Activated T-cell treated with anti-CD3 and anti-CD28 coated beads, Interleukin-2, amount 50 U/mL, for 1 hour (primary cell): ENCODE data around the gene TNRC6B.
"Not testable (repeated sequence)": the region's sequence is repeated elsewhere in the genome, so short reads cannot be mapped to it uniquely, and the experiment has no call there.

Experiments used
- DNase-seq: peaks from one replicate; pipeline ENCODE4 v3.0.0-alpha.2; 2020

The TNRC6B gene

DNA sequence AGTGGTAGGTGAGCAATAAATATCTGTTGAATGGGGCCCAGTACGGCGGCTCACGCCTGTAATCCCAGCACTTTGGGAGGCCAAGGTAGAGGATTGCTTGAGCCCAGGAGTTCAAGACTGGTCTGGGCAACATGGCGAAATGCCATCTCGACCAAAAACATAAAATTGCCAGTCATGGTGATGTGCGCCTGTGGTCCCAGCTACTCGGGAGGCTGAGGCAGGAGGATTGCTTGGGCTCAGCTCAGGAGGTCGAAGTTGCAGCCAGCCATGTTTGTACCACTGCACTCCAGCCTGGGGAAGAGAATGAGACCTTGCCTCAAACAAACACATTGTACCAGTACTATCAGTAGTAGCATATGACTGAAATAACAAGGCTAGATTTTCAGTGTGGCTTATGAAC, 196.8 kb downstream of the TNRC6B start:
- DNase-seq = no peak

DNA sequence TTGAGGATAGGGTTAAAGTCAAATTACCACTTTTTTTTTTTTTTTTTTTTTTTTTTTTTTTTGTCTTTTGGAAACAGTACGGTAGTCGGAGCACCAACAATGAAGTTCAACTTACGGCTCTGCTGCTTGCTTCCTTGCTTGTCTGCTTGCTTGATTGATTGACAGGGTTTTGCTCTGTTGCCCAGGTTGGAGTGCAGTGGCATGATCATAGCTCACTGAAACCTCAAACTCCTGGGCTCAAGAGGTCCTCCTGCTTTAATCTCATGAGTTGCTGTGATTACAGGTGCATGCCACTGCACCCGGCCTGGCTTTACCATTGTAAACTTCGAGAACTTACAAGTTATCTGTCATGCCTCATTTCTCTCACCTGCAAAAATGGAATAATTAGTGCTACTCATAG, 198.4 kb downstream of the TNRC6B start:
- DNase-seq = no peak

DNA sequence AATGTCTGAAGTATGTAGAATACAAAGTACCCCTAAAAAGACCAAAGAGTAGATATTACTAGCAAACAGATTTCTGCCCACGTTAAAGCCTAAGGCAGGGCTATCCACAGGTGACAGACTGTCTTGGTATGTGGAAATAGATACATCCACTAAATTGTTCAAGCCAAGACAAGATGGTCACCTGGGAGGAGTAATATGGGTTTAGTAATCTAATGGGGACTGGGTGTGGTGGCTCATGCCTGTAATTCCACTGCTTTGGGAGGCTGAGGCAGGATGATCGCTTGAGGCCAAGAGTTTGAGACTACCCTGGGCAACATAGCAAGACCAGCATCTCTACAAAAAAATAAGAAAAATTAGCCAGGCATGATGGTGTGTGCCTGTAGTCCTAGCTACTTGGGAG, 200.2 kb downstream of the TNRC6B start:
- no peak for DNase-seq

DNA sequence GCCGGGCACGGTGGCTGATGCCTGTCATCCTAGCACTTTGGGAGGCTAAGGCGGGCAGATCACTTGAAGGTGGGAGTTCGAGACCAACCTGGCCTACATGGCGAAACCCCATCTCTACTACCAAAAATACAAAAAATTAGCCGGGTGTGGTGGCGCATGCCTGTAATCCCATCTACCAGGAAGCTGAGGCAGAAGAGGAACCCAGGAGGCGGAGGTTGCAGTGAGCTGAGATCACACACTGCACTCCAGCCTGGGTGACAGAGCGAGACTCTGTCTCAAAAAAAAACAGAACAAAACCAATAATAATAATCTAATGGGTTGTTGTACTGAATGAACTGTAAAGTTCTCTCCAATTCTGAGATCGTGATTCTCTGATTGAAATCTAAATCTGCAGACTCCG, 200.7 kb downstream of the TNRC6B start:
- DNase-seq = not testable (repeated sequence)

DNA sequence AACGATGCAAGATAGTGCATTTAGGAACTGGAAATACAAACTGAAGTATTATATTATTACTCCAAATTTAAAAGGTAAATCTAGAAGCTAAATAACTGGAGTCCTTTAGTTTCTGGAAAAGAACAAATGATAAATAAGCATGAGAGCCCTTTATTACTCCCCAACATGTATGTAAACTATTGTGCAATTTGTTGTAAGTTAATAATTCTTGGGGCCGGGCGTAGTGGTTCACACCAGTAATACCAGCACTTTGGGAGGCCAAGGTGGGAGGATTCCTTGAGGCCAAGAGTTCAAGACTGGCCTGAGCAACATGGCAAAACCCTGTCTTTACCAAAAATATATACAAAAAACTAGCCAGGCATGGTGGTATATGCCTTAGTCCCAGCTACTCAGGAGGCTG, 203.7 kb downstream of the TNRC6B start:
- DNase-seq = no peak

DNA sequence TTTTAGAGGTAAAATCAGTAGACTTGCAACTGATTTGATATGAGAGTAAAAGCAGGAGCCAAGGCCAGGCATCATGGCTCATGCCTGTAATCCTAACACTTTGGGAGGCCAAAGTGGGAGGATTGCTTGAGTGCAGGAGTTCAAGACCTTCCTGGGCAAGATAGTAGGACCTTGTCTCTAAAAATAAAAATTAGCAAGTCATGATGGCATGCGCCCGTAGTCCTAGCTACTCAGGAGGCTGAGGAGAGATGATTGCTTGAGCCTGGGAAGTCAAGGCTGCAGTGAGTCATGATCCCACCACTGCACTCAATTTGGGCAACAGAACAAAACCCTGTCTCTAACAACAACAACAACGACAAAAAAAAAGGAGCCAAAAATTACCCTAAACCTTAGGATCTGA, 206.2 kb downstream of the TNRC6B start:
- DNase-seq = no peak

DNA sequence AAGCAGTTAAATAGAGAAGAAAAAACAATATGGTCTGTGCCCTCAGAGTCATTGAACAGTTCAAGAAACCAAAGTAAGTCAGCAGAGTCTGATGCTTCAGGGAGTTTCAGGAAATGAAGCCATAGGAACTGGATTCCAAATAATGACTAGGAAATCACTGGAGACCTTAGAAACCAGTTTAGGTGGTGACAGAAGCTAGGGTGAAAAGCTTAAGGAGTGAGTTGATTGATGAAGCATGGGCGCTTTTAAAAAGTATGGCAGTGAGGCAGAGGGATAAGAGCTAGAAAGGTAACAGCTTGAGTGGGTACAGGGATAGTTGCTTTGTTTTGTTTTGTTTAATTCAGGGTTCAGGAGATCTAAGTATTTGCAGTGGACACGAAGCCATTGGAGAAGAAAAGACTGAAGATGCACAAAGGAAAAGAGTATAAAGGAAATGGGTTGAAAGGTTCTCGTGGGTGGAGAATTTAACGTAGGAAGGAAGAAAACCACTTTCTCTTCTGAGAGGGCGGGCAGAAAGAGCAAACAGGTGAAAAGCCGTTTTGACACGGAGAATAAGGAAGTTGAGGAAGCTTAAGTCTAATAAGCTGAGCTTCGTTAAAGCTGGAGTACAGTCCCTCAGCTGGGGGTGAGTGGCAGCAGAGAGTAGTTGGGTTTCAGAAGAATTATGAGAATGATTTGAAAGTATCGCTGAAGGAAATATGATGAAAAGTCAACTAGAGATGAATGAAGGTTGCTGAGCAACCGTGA, 207.5 kb downstream of the TNRC6B start:
- DNase-seq = no peak
